Ishikawa (cell line): ENCODE measurements around the gene CTXN3.

ENCODE experiments used
- CREB1 ChIP-seq: IDR thresholded peaks from 2 replicates; pipeline ENCODE4 v1.6.1; 2012; ENCODE audit warnings: low read depth
- EP300 ChIP-seq: IDR thresholded peaks from 2 replicates; pipeline ENCODE4 v1.6.1; 2012; ENCODE audit warnings: borderline replicate concordance
- MAX ChIP-seq: IDR thresholded peaks from 2 replicates; pipeline ENCODE4 v1.6.1; 2012
- NFIC ChIP-seq: IDR thresholded peaks from 2 replicates; pipeline ENCODE4 v1.6.1; 2012
- REST ChIP-seq: IDR thresholded peaks from 2 replicates; pipeline ENCODE4 v1.6.1; 2012; ENCODE audit warnings: low read depth, mild to moderate bottlenecking
- YY1 ChIP-seq: IDR thresholded peaks from 2 replicates; pipeline ENCODE4 v1.6.1; 2012; ENCODE audit warnings: low read depth
- ZBTB7A ChIP-seq: IDR thresholded peaks from 2 replicates; pipeline ENCODE4 v1.6.1; 2012; ENCODE audit warnings: low read depth

- no peak for TF ChIP-seq YY1
- TF ChIP-seq EP300 = no peak
- TF ChIP-seq NFIC = no peak
- no peak for TF ChIP-seq ZBTB7A
- no peak for TF ChIP-seq CREB1
- TF ChIP-seq MAX = no peak
- no peak for TF ChIP-seq REST
Observed at GRCh38 chr5:127685662-127686061, 36.8 kb downstream of the CTXN3 start.
